Measurements from ENCODE around the gene PTTG1IP. TPM values are rescaled to one million over a fixed set of nuclear protein-coding genes. Genes with fewer than 3 reads are reported as not detected.
A peak's percentile ranks its signal among the peaks of the same experiment; 100 is the strongest.

The PTTG1IP gene
- total and polyA plus RNA-seq, 3 experiments from 2014 or later, result 48.2 to 69.8 (median 50.8) TPM

GRCh38 chr21:44870748-44871495 lies 2.6 kb downstream of the PTTG1IP start:
- ChIA-PET CTCF (interaction anchor here (3.7 kb wide), 1 partner anchor 62 kb away, joined by 19 read pairs; no protein-coding TSS in a partner anchor), POLR2A (no interaction called here)
- peak overlapping the region; percentile 86 to 97 (median 93) for H3K4me3 Mint-ChIP-seq
- Histone ChIP-seq H3K4me3 (ENCODE audit: low read length) (peak overlapping the region; percentile 0), H3K27ac (ENCODE audit: low read depth, low read length) (peak overlapping the region; percentile 69), H3K9me3 (ENCODE audit: low read length) (no peaks in the 10 kb centered on the region), H3K36me3 (ENCODE audit: insufficient read depth, low read length) (no peaks in the 10 kb centered on the region), H3K27me3 (ENCODE audit: insufficient read depth, low read length, poor library complexity, severe bottlenecking) (no peaks in the 10 kb centered on the region), H3K4me1 (ENCODE audit: insufficient read depth, low read length) (peaks cover 74% of the 10 kb centered on the region)
- peaks cover 0 to 35% (median 2%) of the 10 kb centered on the region in 3 donors for H3K36me3 Mint-ChIP-seq
- peak in 3 of 5 donors; percentile 32 to 38 (median 32) for DNase-seq
- peak overlapping the region; percentile 47 to 97 (median 87) for H3K27ac Mint-ChIP-seq
- H3K27me3 Mint-ChIP-seq, result no peaks in the 10 kb centered on the region
- peaks cover 76 to 87% (median 83%) of the 10 kb centered on the region in 3 donors for H3K4me1 Mint-ChIP-seq
- no peaks in the 10 kb centered on the region for H3K9me3 Mint-ChIP-seq

- ChIA-PET CTCF (no interaction called here), POLR2A (no interaction called here)
- Histone ChIP-seq H3K36me3 (ENCODE audit: insufficient read depth, low read length) (peaks cover 4% of the 10 kb centered on the region), H3K27me3 (ENCODE audit: insufficient read depth, low read length, poor library complexity, severe bottlenecking) (no peaks in the 10 kb centered on the region), H3K27ac (ENCODE audit: low read depth, low read length) (peak overlapping the region; percentile 14), H3K4me3 (ENCODE audit: low read length) (peak overlapping the region; percentile 0), H3K4me1 (ENCODE audit: insufficient read depth, low read length) (peaks cover 76% of the 10 kb centered on the region), H3K9me3 (ENCODE audit: low read length) (no peaks in the 10 kb centered on the region)
- DNase-seq, result no peak
- Mint-ChIP-seq H3K4me1 (peaks cover 77 to 87% (median 83%) of the 10 kb centered on the region in 3 donors), H3K36me3 (peaks cover 0 to 43% (median 4%) of the 10 kb centered on the region in 3 donors), H3K27ac (peak overlapping the region; percentile 63 to 97 (median 87)), H3K9me3 (no peaks in the 10 kb centered on the region), H3K4me3 (peak overlapping the region; percentile 72 to 97 (median 86)), H3K27me3 (no peaks in the 10 kb centered on the region)
These were observed 3.4 kb downstream of the PTTG1IP start for GRCh38 chr21:44869781-44870747.

DNA sequence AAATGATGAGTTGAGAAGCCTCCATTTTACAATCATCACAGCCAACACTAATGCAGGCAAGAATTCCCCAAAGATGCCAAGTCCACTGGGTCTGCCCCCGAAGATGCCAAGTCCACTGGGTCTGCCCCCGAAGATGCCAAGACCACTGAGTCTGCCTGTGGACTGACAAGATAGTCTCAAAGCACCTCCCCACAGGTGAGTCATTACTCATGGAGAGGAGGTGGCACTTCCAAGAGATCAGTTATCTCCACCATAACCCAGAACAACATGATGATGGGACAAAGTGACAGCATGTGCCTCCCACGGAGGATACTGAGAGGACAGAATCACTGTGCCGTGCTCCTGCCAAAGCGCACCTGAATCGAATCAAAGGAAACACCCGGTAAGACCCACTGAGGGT lies 4.8 kb downstream of the PTTG1IP start:
- H3K4me1 Mint-ChIP-seq, result peaks cover 77 to 89% (median 81%) of the 10 kb centered on the region in 3 donors
- Histone ChIP-seq H3K27ac (ENCODE audit: low read depth, low read length) (no peak overlapping the region), H3K36me3 (ENCODE audit: insufficient read depth, low read length) (peaks cover 12% of the 10 kb centered on the region), H3K27me3 (ENCODE audit: insufficient read depth, low read length, poor library complexity, severe bottlenecking) (no peaks in the 10 kb centered on the region), H3K4me1 (ENCODE audit: insufficient read depth, low read length) (peaks cover 78% of the 10 kb centered on the region), H3K9me3 (ENCODE audit: low read length) (no peaks in the 10 kb centered on the region), H3K4me3 (ENCODE audit: low read length) (peak overlapping the region; percentile 2)
- H3K27me3 Mint-ChIP-seq, result no peaks in the 10 kb centered on the region
- peaks cover 0 to 53% (median 6%) of the 10 kb centered on the region in 3 donors for H3K36me3 Mint-ChIP-seq
- peak overlapping the region; percentile 55 to 90 (median 73) for H3K4me3 Mint-ChIP-seq
- no peaks in the 10 kb centered on the region for H3K9me3 Mint-ChIP-seq
- ChIA-PET POLR2A (no interaction called here), CTCF (no interaction called here)
- DNase-seq, result no peak
- peak overlapping the region; percentile 80 to 98 (median 97) for H3K27ac Mint-ChIP-seq

DNA sequence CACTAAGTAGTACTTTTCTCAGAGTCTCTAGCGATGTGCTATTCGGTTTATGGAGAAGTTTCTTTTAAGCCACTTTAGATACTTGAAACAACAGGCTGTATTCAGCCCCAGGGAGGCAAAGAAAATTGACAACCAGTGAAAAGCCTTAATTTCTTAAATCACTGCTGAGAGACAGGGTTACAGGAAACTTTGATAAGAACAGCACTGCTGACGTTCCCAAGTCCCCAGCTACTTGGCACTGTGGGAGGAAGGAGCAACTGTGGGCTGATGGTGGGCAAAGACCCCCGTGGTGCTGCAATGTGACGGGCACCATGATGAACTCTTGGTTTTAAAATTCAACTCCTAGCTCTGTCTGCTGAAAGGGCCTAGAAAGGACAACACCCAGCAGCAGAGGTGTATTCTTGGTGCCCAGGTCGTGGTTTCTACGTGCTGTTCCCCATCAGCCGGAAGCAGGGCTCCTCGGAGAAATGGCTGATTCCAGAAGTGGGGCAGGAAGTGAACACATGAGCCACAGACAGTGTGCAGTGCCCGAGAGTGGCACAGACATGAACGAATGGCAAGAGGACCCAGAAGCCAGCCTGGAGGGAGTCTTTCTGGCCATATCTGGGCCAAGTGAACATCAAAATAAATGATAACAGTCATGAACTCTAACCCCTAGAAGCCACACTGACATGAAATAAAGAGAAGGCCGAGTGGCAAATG lies 5.3 kb downstream of the PTTG1IP start:
- peak overlapping the region; percentile 80 to 98 (median 97) for H3K27ac Mint-ChIP-seq
- Histone ChIP-seq H3K4me1 (ENCODE audit: insufficient read depth, low read length) (peaks cover 78% of the 10 kb centered on the region), H3K27me3 (ENCODE audit: insufficient read depth, low read length, poor library complexity, severe bottlenecking) (no peaks in the 10 kb centered on the region), H3K9me3 (ENCODE audit: low read length) (no peaks in the 10 kb centered on the region), H3K27ac (ENCODE audit: low read depth, low read length) (no peak overlapping the region), H3K4me3 (ENCODE audit: low read length) (peak overlapping the region; percentile 2), H3K36me3 (ENCODE audit: insufficient read depth, low read length) (peaks cover 16% of the 10 kb centered on the region)
- H3K27me3 Mint-ChIP-seq, result no peaks in the 10 kb centered on the region
- H3K36me3 Mint-ChIP-seq, result peaks cover 0 to 55% (median 6%) of the 10 kb centered on the region in 3 donors
- H3K4me1 Mint-ChIP-seq, result peaks cover 82 to 92% (median 86%) of the 10 kb centered on the region in 3 donors
- CTCF ChIA-PET, result no interaction called here
- no peaks in the 10 kb centered on the region for H3K9me3 Mint-ChIP-seq
- peak; percentile 38 to 66 (median 60) for DNase-seq
- peak overlapping the region; percentile 55 to 90 (median 73) for H3K4me3 Mint-ChIP-seq
- POLR2A ChIA-PET, result no interaction called here

GRCh38 chr21:44867464-44867863 lies 6.0 kb downstream of the PTTG1IP start:
- no peak overlapping the region for H3K4me3 ChIP-seq (ENCODE audit: low read length)
- H3K27ac ChIP-seq (ENCODE audit: low read depth, low read length), result no peak overlapping the region
- Mint-ChIP-seq H3K4me1 (peaks cover 79 to 93% (median 82%) of the 10 kb centered on the region in 3 donors), H3K4me3 (peak overlapping the region in 6 of 7 donors; percentile 33 to 82 (median 65)), H3K27ac (peak overlapping the region in 6 of 8 donors; percentile 47 to 98 (median 93)), H3K36me3 (peaks cover 0 to 56% (median 6%) of the 10 kb centered on the region in 3 donors), H3K27me3 (no peaks in the 10 kb centered on the region), H3K9me3 (no peaks in the 10 kb centered on the region)
- peaks cover 16% of the 10 kb centered on the region for H3K36me3 ChIP-seq (ENCODE audit: insufficient read depth, low read length)
- CTCF ChIA-PET, result no interaction called here
- DNase-seq, result no peak
- POLR2A ChIA-PET, result no interaction called here
- H3K27me3 ChIP-seq (ENCODE audit: insufficient read depth, low read length, poor library complexity, severe bottlenecking), result no peaks in the 10 kb centered on the region
- H3K9me3 ChIP-seq (ENCODE audit: low read length), result no peaks in the 10 kb centered on the region
- H3K4me1 ChIP-seq (ENCODE audit: insufficient read depth, low read length), result peaks cover 75% of the 10 kb centered on the region

- DNase-seq, result no peak
- H3K4me3 ChIP-seq (ENCODE audit: low read length), result no peak overlapping the region
- H3K36me3 ChIP-seq (ENCODE audit: insufficient read depth, low read length), result peaks cover 20% of the 10 kb centered on the region
- CTCF ChIA-PET, result interaction anchor here (1.0 kb wide), 1 partner anchor 83 kb away, joined by 3 read pairs; no protein-coding TSS in a partner anchor
- Mint-ChIP-seq H3K27me3 (no peaks in the 10 kb centered on the region), H3K36me3 (peaks cover 0 to 56% (median 6%) of the 10 kb centered on the region in 3 donors), H3K27ac (peak overlapping the region in 7 of 8 donors; percentile 29 to 98 (median 85)), H3K9me3 (no peaks in the 10 kb centered on the region), H3K4me3 (peak overlapping the region in 4 of 7 donors; percentile 20 to 50 (median 28)), H3K4me1 (peaks cover 75 to 89% (median 78%) of the 10 kb centered on the region in 3 donors)
- H3K4me1 ChIP-seq (ENCODE audit: insufficient read depth, low read length), result peaks cover 68% of the 10 kb centered on the region
- POLR2A ChIA-PET, result no interaction called here
- no peaks in the 10 kb centered on the region for H3K27me3 ChIP-seq (ENCODE audit: insufficient read depth, low read length, poor library complexity, severe bottlenecking)
- H3K9me3 ChIP-seq (ENCODE audit: low read length), result no peaks in the 10 kb centered on the region
- H3K27ac ChIP-seq (ENCODE audit: low read depth, low read length), result no peak overlapping the region
These were observed 6.7 kb downstream of the PTTG1IP start for GRCh38 chr21:44866780-44867179.

GRCh38 chr21:44865561-44866280 lies 7.8 kb downstream of the PTTG1IP start:
- Mint-ChIP-seq H3K36me3 (peaks cover 0 to 64% (median 9%) of the 10 kb centered on the region in 3 donors), H3K27me3 (no peaks in the 10 kb centered on the region), H3K27ac (peak overlapping the region; percentile 31 to 87 (median 80)), H3K4me1 (peaks cover 75 to 88% (median 77%) of the 10 kb centered on the region in 3 donors), H3K4me3 (peak overlapping the region in 5 of 7 donors; percentile 43 to 68 (median 60)), H3K9me3 (no peaks in the 10 kb centered on the region)
- no peaks in the 10 kb centered on the region for H3K9me3 ChIP-seq (ENCODE audit: low read length)
- H3K4me3 ChIP-seq (ENCODE audit: low read length), result peak overlapping the region; percentile 37
- POLR2A ChIA-PET, result no interaction called here
- DNase-seq, result no peak
- H3K27me3 ChIP-seq (ENCODE audit: insufficient read depth, low read length, poor library complexity, severe bottlenecking), result no peaks in the 10 kb centered on the region
- CTCF ChIA-PET, result no interaction called here
- no peak overlapping the region for H3K27ac ChIP-seq (ENCODE audit: low read depth, low read length)
- peaks cover 58% of the 10 kb centered on the region for H3K4me1 ChIP-seq (ENCODE audit: insufficient read depth, low read length)
- peaks cover 22% of the 10 kb centered on the region for H3K36me3 ChIP-seq (ENCODE audit: insufficient read depth, low read length)

All from CD8-positive, alpha-beta memory T cell (primary cell).